ACC112 (cell line): ENCODE data around the gene PSD4.

Experiments
- H2AFZ ChIP-seq: fragments of 200-600 bp; sonication (generic); one replicate; pipeline ENCODE4 v1.6.0; 2017; ENCODE audit warnings: antibody characterized with exemption, low read length; ENCODE audit not compliant: unreplicated experiment
- H3K27ac ChIP-seq: fragments of 200-600 bp; sonication (generic); 2 replicates; pipeline ENCODE4 v1.5.1; 2014; ENCODE audit warnings: low read depth, mild to moderate bottlenecking, antibody characterized with exemption, low read length, moderate library complexity
- H3K27me3 ChIP-seq: fragments of 200-600 bp; sonication (generic); 2 replicates; pipeline ENCODE4 v1.6.1; 2014; ENCODE audit warnings: mild to moderate bottlenecking, antibody characterized with exemption, low read length, moderate library complexity, mixed read lengths; ENCODE audit not compliant: insufficient read depth
- H3K36me3 ChIP-seq: fragments of 200-600 bp; sonication (generic); 2 replicates; pipeline ENCODE4 v1.6.1; 2016; ENCODE audit warnings: mild to moderate bottlenecking, antibody characterized with exemption, low read length, moderate library complexity, mixed read lengths; ENCODE audit not compliant: insufficient read depth
- H3K4me1 ChIP-seq: fragments of 200-600 bp; sonication (generic); one replicate; pipeline ENCODE4 v1.6.1; 2016; ENCODE audit warnings: low read length, mixed read lengths; ENCODE audit not compliant: insufficient read depth, unreplicated experiment, control insufficient read depth
- H3K4me3 ChIP-seq: fragments of 200-600 bp; sonication (generic); 2 replicates; pipeline ENCODE4 v1.5.1; 2014; ENCODE audit warnings: mild to moderate bottlenecking, low read depth, low read length
- H3K79me2 ChIP-seq: fragments of 200-600 bp; sonication (generic); one replicate; pipeline ENCODE4 v1.6.0; 2016; ENCODE audit warnings: low read length; ENCODE audit not compliant: control insufficient read depth, unreplicated experiment, insufficient read depth

Gene PSD4

DNA sequence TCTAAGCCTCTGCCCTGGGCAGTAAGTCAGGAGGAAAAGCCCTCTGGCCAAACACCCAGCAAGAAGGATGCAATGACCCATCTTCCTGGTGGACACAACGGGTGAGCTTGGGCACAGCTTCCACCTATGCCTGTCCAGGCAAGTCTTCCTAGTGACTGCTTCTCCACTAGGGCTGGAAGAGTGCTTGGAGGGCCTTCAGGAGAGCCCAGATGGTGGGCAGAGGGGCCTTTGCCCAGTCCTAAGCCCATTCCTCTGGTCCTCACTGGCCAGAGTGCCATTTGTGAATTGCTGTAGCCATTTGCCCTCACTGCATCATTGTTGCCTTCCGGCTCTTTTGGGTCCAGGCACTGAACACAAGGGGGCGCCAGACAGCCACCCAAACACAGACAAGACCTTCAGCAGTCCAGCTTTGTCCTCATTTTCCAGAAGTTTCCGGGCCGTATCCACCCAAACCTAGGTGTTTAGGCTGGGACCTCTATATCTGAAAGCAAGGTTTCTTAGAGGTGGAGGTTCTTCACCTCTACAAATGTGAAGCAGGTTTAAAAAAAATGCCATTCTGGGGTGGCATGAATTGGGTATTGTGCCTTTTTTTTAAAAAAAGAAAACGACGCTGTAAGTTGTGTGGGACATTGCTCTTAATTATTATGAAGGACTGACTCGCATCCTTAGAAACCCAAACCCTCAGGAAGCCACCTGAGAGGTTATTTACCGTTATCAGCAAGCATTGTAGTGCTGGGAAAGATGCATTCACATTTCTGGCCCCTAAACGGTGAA lies 75.4 kb downstream of the PSD4 start:
- no peak overlapping the region for H2AFZ ChIP-seq
- no peaks in the 10 kb centered on the region for H3K79me2 ChIP-seq
- no peaks in the 10 kb centered on the region for H3K36me3 ChIP-seq
- H3K4me1 ChIP-seq = peaks cover 16% of the 10 kb centered on the region
- H3K27ac ChIP-seq = no peak overlapping the region
- no peaks in the 10 kb centered on the region for H3K27me3 ChIP-seq
- H3K4me3 ChIP-seq = no peak overlapping the region

DNA sequence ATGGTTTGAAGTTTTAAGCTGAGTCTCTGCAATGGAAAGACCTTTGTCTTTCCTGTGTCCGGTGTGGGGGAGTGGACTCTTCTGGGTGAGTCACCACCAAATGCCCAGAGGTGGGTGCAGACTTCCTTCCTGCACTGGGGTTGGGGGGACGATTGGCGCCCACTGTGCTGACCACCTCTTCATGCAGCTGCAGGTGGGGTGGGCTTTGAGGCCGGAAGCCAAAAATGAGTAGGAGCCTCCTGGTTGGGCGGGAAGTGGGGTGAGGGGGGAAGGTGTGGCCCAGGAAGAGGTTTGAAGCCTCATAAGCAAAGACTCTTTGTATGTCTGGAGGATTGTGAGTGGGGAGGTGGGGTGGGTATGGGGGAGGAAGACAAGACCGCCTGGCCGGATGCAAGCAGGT lies 77.3 kb downstream of the PSD4 start:
- H3K36me3 ChIP-seq = peaks cover 9% of the 10 kb centered on the region; the same call in 1 of the 2 replicates
- no peak overlapping the region for H3K27ac ChIP-seq
- H2AFZ ChIP-seq = no peak overlapping the region
- peaks cover 16% of the 10 kb centered on the region for H3K4me1 ChIP-seq
- H3K4me3 ChIP-seq = no peak overlapping the region
- no peaks in the 10 kb centered on the region for H3K27me3 ChIP-seq
- no peaks in the 10 kb centered on the region for H3K79me2 ChIP-seq

DNA sequence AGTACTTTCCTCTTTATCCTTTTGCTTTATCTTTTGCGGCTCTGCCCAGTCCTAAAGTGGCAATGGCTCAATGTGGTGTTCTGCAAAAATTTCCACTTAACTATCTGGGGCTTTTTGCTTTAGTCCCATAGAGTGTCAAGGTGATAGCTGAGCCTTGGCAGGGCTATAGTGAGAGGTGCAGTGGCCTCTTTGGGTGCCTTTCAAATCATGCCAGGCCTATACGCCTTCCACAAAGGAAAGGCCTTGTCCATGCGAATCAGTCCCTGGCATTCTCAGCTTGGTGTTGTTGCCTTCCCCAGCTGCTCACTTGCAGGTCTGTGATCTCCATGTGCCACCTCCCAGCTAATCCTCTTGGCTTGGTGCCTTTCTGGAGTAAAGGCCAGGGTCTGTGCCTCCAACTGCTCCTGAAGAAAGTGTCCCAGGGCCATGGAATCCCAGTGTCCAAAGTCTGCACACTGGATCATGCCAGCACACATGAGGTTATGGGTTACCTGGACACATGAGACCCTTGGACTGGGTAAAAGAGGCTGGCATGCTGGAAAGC lies 78.3 kb downstream of the PSD4 start:
- H3K4me1 ChIP-seq = peaks cover 16% of the 10 kb centered on the region
- no peaks in the 10 kb centered on the region for H3K27me3 ChIP-seq
- no peaks in the 10 kb centered on the region for H3K79me2 ChIP-seq
- peaks cover 14% of the 10 kb centered on the region; the same call in 1 of the 2 replicates for H3K36me3 ChIP-seq
- no peak overlapping the region for H3K27ac ChIP-seq
- no peak overlapping the region for H3K4me3 ChIP-seq
- no peak overlapping the region for H2AFZ ChIP-seq

DNA sequence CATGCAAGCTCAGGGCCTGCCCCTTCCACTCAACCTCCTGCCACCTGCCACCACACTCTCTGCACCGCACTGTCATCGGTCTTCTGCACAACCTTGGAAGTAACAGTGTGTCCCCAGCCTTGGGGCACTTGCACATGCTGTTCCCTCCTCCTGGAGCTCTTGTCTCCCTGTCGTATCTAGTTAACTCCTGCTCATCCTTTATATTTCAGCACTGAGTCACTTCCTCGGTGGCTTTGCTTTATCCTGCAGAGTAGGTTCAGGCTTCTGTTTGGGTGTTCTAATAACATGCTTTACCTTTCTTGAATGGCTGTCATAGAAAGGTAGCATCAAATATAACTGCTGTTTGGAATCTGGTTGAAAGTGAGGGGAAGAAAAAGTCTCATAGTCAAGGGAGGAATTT lies 79.7 kb downstream of the PSD4 start:
- H3K4me1 ChIP-seq = peaks cover 20% of the 10 kb centered on the region
- peaks cover 14% of the 10 kb centered on the region; the same call in 1 of the 2 replicates for H3K36me3 ChIP-seq
- no peaks in the 10 kb centered on the region for H3K79me2 ChIP-seq
- no peak overlapping the region for H2AFZ ChIP-seq
- H3K4me3 ChIP-seq = no peak overlapping the region
- no peak overlapping the region for H3K27ac ChIP-seq
- H3K27me3 ChIP-seq = no peaks in the 10 kb centered on the region

DNA sequence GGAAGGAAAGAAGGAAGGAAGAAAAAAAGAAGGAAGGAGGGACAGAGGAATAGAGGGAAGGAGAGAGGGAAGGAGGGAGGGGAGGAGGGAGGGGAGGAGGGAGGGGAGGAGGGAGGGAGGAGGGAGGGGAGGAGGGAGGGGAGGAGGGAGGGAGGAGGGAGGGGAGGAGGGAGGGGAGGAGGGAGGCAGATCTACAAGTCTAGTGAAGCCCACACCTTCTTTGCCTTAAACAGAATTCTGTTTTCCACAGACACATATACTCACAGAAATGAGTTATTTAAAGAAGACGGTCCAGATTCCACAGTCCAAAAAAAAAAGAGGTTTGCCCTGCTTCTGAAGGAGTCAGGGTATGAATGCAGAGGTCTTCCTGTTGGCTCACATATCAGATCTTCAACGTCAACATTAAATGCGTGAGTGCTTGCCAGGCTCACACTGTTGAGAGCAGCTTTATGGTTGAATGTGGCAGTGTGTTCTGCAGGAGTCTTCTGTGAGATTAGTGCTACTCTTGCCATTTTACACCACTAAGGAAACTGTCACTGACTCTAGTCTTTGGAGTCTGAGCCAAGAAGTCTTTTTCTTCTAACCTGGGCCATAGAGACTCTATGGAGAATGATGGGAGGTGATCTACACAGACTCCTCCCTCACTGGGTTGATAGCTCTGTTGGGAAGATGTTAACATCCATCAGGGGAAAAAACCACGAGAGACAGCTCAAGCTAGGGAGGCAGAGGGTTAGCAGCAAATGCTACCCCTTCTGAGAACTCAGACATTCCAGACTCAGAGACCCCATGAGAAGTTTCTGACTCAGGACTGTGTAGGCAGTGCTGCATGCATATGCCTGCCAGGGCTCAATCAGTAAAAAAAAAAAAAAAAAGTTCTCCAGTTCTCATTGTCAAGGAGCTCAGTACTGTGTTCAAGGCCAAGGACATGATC lies 81.6 kb downstream of the PSD4 start:
- Histone ChIP-seq H3K79me2 (no peaks in the 10 kb centered on the region), H3K36me3 (peaks cover 16% of the 10 kb centered on the region; the same call in 1 of the 2 replicates), H3K4me1 (peaks cover 17% of the 10 kb centered on the region), H2AFZ (no peak overlapping the region), H3K4me3 (no peak overlapping the region), H3K27ac (no peak overlapping the region), H3K27me3 (no peaks in the 10 kb centered on the region)

DNA sequence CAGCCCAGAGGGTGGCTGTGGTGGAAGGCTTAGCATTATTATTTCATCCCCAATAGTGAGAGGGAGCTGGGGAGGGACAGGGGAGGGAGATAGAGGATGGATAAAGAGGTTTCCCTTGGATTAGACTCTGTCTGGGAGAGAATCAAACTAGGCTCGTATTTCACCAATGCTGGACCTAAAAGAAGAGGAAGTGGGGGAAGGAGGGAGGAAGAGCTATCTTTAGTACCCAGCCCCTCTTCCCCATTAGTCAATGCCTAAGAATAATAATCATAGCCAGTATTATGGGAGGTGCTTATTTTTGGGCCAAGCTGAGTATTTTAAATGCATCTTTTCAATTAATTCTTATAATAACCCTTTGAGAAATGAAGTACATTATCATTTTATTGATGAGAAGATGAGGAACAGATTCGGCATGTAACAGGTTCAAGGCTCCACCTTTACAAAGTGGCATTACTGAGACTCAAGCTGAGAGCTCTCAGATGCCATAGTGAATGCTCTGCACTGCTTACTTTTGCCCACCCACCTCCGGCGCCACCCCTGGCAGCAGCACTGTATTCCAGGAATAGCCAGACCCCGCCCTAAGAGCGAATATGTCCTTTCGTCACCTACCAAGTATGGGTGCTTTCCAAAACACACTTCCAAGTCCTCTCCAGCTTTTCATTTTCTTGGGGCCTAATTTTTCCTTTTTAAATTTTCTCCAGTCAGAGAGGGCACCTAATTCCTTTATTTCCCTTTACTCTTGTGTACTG lies 83.9 kb downstream of the PSD4 start:
- no peak overlapping the region for H2AFZ ChIP-seq

DNA sequence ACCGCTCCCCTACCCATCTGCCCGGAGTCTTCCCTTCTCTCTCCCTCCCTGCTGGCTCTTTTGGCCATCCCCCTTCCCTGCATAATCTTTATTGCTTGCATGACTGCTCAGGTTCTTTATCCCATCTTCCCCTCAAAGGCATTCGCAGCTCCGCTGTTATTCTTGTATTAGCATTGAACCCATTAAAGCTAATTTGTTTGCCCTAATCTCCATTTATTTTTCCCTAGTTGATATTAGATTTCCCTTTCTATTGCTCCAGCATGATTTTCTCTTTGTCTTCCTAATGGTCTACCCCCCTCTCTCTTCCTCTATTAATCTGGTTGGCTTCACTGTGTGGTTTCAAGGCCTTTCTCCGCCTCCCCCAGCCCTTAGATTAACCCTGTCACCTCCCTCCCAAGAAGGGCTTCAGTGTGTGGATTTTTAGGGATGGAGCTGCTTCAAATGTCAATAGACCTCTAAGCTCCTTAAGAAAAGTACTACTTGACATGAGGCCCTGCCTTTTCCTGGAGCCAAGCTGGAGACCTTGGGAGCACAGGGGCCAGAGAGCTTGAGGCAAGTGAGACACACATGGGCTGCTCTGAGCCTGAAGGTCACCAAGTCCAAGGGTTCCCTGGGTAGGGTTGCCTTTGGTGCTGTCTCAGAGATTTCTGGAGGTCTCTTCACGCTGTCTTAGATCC lies 84.8 kb downstream of the PSD4 start:
- Histone ChIP-seq H3K4me1 (peaks cover 5% of the 10 kb centered on the region), H3K36me3 (peaks cover 21% of the 10 kb centered on the region; the same call in 1 of the 2 replicates), H3K79me2 (no peaks in the 10 kb centered on the region), H2AFZ (no peak overlapping the region), H3K27ac (no peak overlapping the region), H3K27me3 (no peaks in the 10 kb centered on the region), H3K4me3 (no peak overlapping the region)

More for the DNA sequence above, 83.9 kb downstream of the PSD4 start:
- no peak overlapping the region for H3K4me3 ChIP-seq
- H3K27me3 ChIP-seq = no peaks in the 10 kb centered on the region
- peaks cover 16% of the 10 kb centered on the region; the same call in 1 of the 2 replicates for H3K36me3 ChIP-seq
- H3K79me2 ChIP-seq = no peaks in the 10 kb centered on the region
- H3K27ac ChIP-seq = no peak overlapping the region
- peaks cover 11% of the 10 kb centered on the region for H3K4me1 ChIP-seq
